Esophagus muscularis mucosa (tissue), 3 donors: ENCODE measurements around the gene CLEC4F.

Experiments used
- CTCF ChIP-seq, 3 experiments: fragments of 200-600 bp in 2 of 3; fragments of 450-650 bp in 1 of 3; sonication (generic) in 2 of 3; IDR thresholded peaks; one replicate each; pipeline ENCODE4 v1.5.1; 2017 to 2019; ENCODE audit warnings: antibody characterized with exemption in 3 of 3, mild to moderate bottlenecking in 2 of 3, moderate library complexity in 1 of 3
- POLR2A ChIP-seq: fragments of 450-650 bp; IDR thresholded peaks from one replicate; pipeline ENCODE4 v1.6.1; 2017; ENCODE audit warnings: antibody characterized with exemption, moderate library complexity, mild to moderate bottlenecking, low read depth

- TF ChIP-seq POLR2A = no peak
- no peak for TF ChIP-seq CTCF (IDR thresholded peaks at IDR 0.05)
Measured at GRCh38 chr2:70776266-70776665, 44.1 kb downstream of the CLEC4F start.
